8988T (cell line): ENCODE measurements around the gene PPARD.
A peak's percentile ranks its signal among the peaks of the same experiment; 100 is the strongest.
"Not testable (repeated sequence)": the region's sequence is repeated elsewhere in the genome, so short reads cannot be mapped to it uniquely, and the experiment has no call there.

ENCODE experiments used
- DNase-seq: peaks from one replicate; pipeline ENCODE4 v3.0.0; 2011

Gene PPARD

GRCh38 chr6:35342258-35343091, at the start of gene PPARD:
TSS of gene PPARD (plus strand) at chr6:35342558. CDS start at chr6:35411088, 68,530 bp downstream.
- DNase-seq, result peak; percentile 97

DNA sequence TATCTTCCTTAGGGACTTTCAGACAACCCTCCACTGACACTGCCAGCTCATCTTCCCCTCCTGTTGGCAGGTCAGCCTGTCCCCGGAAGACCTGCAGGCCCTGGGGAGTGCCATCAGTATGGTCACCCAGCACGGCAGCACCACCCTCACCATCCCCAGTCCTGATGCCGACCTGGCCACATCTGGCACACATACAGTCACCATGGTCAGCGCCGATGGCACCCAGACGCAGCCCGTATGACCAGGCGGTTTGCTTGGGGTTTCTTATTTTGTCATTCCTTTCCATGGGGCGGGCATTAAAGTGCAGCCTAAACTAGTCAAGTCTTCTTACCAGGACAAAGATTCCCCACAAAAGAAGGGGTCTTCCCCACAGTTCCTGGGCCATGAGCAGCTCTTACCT, 48.7 kb upstream of the PPARD start:
- no peak for DNase-seq

DNA sequence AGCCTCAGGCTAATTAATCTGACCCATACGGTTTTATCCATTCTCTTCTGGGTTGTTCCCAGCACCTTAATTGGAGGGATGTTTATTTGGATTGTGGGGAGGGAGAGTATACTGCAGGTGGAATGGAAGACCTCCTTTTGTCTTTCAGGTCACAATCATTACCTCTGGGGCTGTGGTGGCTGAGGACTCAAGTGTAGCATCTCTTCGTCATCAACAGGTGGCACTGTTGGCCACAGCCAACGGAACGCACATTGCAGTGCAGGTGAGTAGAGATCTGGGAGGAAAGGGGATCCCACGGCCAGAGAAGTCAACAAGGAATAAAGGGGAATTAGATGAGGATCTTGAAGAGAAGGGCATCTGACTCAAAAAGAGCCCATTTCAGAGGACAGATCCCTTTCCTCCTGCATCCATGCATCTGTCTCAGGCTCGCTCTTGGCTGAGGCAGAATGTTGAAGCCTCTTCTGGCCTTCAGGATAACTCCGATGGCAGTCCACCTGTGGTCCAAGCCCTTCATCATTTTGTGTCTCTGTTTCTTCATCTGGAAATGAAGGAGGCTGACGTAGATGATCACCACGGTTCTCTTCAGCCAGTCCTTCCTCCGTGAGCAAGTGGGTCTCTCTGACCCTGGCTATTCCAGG, 47.9 kb upstream of the PPARD start:
- DNase-seq, result peak; percentile 85

DNA sequence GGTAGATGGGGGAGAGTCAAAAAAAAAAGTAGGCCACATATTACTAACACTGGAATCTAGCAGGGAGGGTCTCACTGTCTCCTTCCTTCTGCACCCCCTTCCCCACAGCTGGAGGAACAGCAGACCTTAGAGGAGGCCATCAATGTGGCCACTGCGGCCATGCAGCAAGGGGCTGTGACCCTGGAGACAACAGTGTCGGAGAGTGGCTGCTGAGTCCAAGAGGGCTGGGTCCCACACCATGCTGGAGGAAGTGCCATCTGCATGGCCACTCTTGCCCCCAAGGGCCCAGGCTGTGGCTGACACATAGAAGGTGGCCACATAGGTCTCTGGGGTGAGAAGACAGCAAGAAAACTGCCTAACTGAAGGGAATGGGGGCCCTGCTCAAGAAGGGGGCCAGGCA, 47.3 kb upstream of the PPARD start:
- no peak for DNase-seq

- DNase-seq, result no peak
These were observed 46.6 kb upstream of the PPARD start for GRCh38 chr6:35295521-35296315.

DNA sequence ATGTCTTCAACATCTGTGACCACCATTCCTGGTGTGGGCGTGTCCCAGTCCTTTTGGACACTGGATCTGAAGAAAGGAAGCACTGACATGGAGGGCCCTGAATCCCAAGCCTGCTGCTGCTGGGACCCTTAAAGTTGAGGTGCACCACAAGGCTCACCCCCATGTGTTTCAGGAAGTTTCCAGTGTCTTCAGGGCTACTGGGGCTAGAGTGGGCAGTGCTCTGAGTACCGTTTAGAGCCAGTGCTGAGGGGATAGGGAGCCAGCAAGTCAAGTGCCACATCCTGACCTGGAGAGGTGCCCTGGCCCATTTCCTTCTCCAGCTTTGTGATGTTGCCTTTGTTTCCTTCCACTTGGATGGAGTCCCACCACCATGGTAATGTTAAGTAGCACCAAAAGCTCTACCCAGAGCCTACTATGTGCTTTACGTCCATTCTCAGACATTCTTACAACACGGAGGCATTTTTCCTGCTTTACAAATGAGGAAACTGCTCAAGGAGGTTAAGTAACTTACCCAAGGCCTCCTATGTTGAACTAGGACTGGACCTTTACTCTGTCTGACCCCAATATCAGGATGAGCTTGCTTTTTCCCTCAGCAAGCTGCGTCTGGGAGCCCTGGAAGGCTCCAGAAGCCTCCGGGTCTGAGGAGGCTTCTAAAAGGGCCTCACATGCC, 45.3 kb upstream of the PPARD start:
- no peak for DNase-seq

- DNase-seq, result peak; percentile 74
These were observed 44.5 kb upstream of the PPARD start, which contains the start of gene DEF6 for GRCh38 chr6:35297601-35298481. TSS of gene DEF6 (plus strand) at chr6:35297818. CDS start at chr6:35297857, 39 bp downstream.

DNA sequence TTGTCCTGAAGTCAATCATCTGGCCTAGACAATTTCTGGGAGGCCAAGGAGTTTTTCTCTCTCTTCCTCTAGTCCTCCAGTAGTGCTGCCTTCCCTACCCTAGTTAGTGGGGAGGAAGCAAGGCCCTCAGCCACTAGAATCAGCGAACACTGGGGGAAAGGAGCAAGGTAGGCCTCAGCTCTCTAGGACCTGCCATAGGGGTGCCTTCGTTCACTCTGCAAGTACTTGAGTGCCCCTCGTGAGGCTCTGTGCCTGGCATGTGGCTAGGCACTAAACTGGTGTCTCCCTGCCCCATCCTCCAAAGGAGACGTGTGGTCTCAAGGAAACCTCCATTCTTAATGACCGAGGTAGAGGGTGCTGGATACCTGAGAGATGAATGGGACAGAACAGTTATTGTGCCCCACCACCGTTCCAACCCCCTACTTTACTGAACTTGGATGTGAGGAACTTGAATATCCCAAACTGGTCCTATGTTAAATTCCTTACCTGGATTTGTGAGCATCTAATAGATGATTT, 43.7 kb upstream of the PPARD start:
- DNase-seq, result no peak

- no peak for DNase-seq
These were observed 42.7 kb upstream of the PPARD start for GRCh38 chr6:35299674-35300073.

DNA sequence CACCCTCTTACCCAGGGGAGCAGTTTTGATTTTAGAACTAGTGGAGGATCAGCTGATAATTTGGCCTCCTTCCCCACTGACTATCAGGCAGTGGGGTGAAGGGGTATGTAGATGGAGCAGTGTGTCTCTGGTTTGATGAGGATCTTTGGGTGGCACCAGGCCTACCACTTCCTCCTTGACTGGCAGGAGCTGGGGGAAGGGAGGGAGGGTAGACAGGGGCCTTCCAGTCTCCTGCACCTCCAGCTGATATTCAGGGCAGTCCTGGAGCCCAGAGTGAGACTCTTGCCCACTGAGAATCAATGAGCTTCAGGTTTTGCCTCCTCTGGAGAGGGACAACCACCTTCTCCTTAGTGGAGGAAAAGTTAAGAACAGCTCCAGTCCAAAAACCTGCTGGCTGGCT, 41.5 kb upstream of the PPARD start:
- no peak for DNase-seq

- DNase-seq, result no peak
These were observed 39.6 kb upstream of the PPARD start for GRCh38 chr6:35302604-35303241.

GRCh38 chr6:35304299-35304698, 38.1 kb upstream of the PPARD start:
- no peak for DNase-seq

DNA sequence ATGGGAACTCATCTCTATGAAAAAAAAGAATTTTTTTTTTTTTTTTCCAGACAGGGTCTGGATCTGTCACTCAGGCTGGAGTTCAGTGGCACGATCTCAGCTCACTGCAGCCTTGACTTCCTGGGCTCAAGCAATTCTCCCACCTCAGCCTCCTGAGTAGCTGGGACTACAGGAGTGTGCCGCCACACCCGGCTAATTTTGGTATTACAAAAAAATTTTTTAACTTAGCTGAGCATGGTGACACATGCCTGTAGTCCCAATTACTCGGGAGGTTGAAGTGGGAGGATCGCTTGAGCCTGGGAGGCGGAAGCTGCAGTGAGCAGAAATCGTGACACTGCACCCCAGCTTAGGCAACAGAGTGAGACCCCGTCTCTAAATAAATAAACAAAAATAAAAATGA, 37.2 kb upstream of the PPARD start:
- no peak for DNase-seq

DNA sequence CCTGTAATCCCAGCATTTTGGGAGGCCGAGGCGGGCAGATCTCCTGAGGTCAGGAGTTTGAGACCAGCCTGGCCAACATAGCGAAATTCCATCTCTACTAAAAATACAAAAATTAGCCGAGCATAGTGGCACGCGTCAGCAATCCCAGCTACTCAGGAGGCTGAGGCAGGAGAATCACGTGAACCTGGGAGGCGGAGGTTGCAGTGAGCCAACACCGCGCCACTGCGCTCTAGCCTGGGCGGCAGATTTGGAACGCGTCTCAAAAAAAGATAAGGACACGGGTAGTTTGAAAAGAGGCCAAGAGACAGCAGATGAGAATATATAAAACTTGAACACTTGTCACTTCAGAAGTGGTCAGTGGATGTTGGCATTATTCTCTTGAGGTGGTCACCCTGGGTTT, 35.2 kb upstream of the PPARD start:
- DNase-seq, result not testable (repeated sequence)

DNA sequence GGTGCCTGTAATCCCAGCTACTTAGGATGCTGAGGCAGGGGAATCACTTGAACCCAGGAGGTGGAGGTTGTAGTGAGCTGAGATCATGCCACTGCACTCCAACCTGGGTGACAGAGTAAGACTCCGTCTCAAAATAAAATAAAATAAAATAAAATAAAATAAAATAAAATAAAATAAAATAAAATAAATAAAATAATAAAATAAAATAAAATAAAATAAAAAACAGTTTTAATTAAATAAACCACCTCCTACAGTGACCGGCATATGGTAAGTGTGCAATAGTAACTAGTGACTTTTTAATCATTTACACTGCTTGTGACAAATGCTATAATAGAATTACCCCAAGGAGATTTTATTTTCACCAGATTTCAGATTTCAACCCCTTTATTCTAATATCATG, 33.8 kb upstream of the PPARD start:
- not testable (repeated sequence) for DNase-seq

DNA sequence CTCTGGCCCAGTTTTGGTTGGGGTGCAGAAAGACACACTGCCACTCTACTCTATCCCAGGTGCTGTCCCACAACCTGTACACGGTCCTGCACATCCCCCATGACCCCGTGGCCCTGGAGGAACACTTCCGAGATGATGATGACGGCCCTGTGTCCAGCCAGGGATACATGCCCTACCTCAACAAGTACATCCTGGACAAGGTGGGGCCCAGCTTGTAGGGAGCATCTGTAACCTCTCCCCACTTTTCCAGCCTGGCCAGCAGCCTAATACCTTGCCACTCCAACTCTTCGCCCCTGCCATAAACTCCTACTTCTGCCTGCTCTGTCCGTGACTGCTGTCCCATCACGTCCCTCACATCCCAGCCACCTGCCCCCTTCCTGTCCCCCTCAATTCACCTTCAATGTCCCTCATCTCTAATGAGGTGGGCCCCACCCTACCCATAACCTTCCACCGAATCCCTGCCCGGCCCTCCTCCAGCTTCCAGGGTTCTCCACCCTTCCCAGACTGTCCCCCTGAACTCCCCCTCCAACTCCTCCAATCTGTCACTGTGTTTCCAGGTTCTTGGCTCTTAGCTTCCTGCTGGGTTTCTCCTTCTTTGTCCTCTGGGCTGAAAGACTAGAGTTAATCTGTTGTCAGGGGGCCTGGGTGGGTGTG, 32.6 kb upstream of the PPARD start:
- no peak for DNase-seq

DNA sequence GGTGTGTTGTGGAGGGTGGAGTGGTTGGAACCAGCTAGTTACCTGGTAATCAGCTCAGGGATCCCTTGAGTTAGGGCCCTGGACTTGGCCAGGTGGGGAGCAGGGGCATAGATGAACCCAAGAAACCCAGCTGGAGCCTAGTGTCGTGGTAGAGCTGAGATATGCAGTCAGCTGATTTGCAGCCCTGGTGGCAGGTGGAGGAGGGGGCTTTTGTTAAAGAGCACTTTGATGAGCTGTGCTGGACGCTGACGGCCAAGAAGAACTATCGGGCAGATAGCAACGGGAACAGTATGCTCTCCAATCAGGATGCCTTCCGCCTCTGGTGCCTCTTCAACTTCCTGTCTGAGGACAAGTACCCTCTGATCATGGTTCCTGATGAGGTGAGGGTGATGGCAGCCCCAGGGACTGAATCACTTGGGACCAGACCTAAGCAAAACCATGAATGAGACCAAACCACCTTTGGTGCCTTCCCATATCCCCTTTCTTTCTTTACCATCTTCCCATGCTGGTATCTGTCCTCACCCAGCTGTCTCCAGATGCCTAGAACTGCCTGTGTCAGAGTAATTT, 32.0 kb upstream of the PPARD start:
- DNase-seq, result no peak

GRCh38 chr6:35311390-35312075, 30.8 kb upstream of the PPARD start:
- no peak for DNase-seq

- DNase-seq, result no peak
These were observed 30.1 kb upstream of the PPARD start for GRCh38 chr6:35312076-35312800.
